B cell (primary cell): ENCODE measurements around the gene BTBD8. TPM values are rescaled to one million over a fixed set of nuclear protein-coding genes. Genes with fewer than 3 reads are reported as not detected.

Experiments
- ATAC-seq: fragments of 200-7000 bp; cut with Tn5 transposase; one replicate; pipeline ENCODE4 v1.10.0; 2021; ENCODE audit warnings: low read depth, mild to moderate bottlenecking, moderate number of reproducible peaks, moderate library complexity
- CTCF ChIA-PET: fragments of 350-600 bp; sonication (Branson Sonifier 250); formaldehyde crosslinking; loops from one replicate; lab custom pipeline; 2021; ENCODE audit warnings: antibody characterized with exemption, inconsistent platforms; lab: Charles Lee
- POLR2A ChIA-PET: fragments of 350-600 bp; sonication (Branson Sonifier 250); formaldehyde crosslinking; loops from one replicate; lab custom pipeline; 2021; ENCODE audit warnings: antibody characterized with exemption; lab: Charles Lee
- DNase-seq: peaks from one replicate; pipeline ENCODE4 v3.0.0; 2013
- H2AFZ ChIP-seq: 2 replicates; pipeline ENCODE4 v1.6.1; 2012; ENCODE audit warnings: mild to moderate bottlenecking, low read depth, low read length; ENCODE audit not compliant: insufficient read depth, poor library complexity, severe bottlenecking
- H3K27ac ChIP-seq, 2 donors: 1 replicate in 1 of 2; 2 replicates in 1 of 2; pipeline ENCODE4 v1.5.1; 2012 to 2013; ENCODE audit warnings: low read length in 2 of 2, mild to moderate bottlenecking in 2 of 2, moderate library complexity in 1 of 2
- H3K27me3 ChIP-seq, 4 experiments: fragments of 200-600 bp in 1 of 4; sonication (generic) in 1 of 4; replicated peaks in 1 of 4; 1 replicate in 2 of 4; 2 replicates in 2 of 4; pipeline versions ENCODE4 v1.6.1 to v1.7.0; 2013 to 2016; ENCODE audit warnings: low read length in 3 of 4, mild to moderate bottlenecking in 2 of 4, mixed read lengths in 1 of 4, moderate library complexity in 1 of 4; ENCODE audit not compliant: insufficient read depth in 4 of 4, control insufficient read depth in 3 of 4; ENCODE audit errors: control extremely low read depth in 1 of 4
- H3K36me3 ChIP-seq, 2 experiments: replicated peaks in 1 of 2; 1 replicate in 1 of 2; 2 replicates in 1 of 2; pipeline versions ENCODE4 v1.6.1 to v1.7.1; 2013; ENCODE audit warnings: low read length in 1 of 2; ENCODE audit not compliant: insufficient read depth in 2 of 2, control insufficient read depth in 1 of 2; ENCODE audit errors: control extremely low read depth in 1 of 2, extremely low read depth in 1 of 2
- H3K4me1 ChIP-seq, 2 donors: fragments of 200-600 bp in 1 of 2; sonication (generic) in 1 of 2; 1 replicate in 1 of 2; 2 replicates in 1 of 2; pipeline versions ENCODE4 v1.5.1 to v1.6.1; 2013 to 2017; ENCODE audit warnings: low read length in 2 of 2; ENCODE audit not compliant: control insufficient read depth in 2 of 2, insufficient read depth in 2 of 2
- H3K4me2 ChIP-seq: replicated peaks from 2 replicates; pipeline ENCODE3; 2012; ENCODE audit warnings: mild to moderate bottlenecking, low read depth, low read length; ENCODE audit not compliant: poor library complexity, severe bottlenecking
- H3K4me3 ChIP-seq, 5 experiments: fragments of 200-600 bp in 1 of 5; sonication (generic) in 1 of 5; 1 replicate in 3 of 5; 2 replicates in 2 of 5; pipeline versions ENCODE4 v1.5.1 to v1.7.0; 2011 to 2016; ENCODE audit warnings: low read length in 4 of 5, mild to moderate bottlenecking in 4 of 5, low read depth in 2 of 5, control low read depth in 1 of 5, moderate library complexity in 1 of 5; ENCODE audit not compliant: insufficient read depth in 1 of 5; ENCODE audit errors: control extremely low read depth in 1 of 5, extremely low read depth in 1 of 5
- H3K79me2 ChIP-seq: fragments of 200-600 bp; sonication (generic); one replicate; pipeline ENCODE4 v1.6.0; 2016; ENCODE audit warnings: low read length; ENCODE audit not compliant: control insufficient read depth, insufficient read depth
- H3K9ac ChIP-seq: fragments of 200-600 bp; sonication (generic); 2 replicates; pipeline ENCODE4 v1.6.1; 2017; ENCODE audit warnings: mild to moderate bottlenecking, low read length, moderate library complexity
- H3K9me3 ChIP-seq, 3 donors: one replicate each; pipeline versions ENCODE4 v1.6.1 to v1.7.1; 2013; ENCODE audit warnings: low read length in 2 of 3; ENCODE audit not compliant: control insufficient read depth in 2 of 3, insufficient read depth in 1 of 3; ENCODE audit errors: control extremely low read depth in 1 of 3
- H4K20me1 ChIP-seq: 2 replicates; pipeline ENCODE4 v1.6.0; 2012; ENCODE audit warnings: mild to moderate bottlenecking, low read length; ENCODE audit not compliant: insufficient read depth, control insufficient read depth, poor library complexity, severe bottlenecking
- H3K27ac Mint-ChIP-seq: one replicate; pipeline ENCODE4 v1.8.0; 2021; ENCODE audit warnings: mixed read lengths
- H3K27me3 Mint-ChIP-seq: one replicate; pipeline ENCODE4 v1.8.0; 2021; ENCODE audit warnings: mixed read lengths
- H3K4me1 Mint-ChIP-seq: one replicate; pipeline ENCODE4 v1.8.0; 2021; ENCODE audit warnings: mixed read lengths
- H3K4me3 Mint-ChIP-seq: one replicate; pipeline ENCODE4 v1.8.0; 2021; ENCODE audit warnings: mixed read lengths
- H3K9me3 Mint-ChIP-seq: one replicate; pipeline ENCODE4 v1.8.0; 2022; ENCODE audit warnings: mixed read lengths; ENCODE audit not compliant: insufficient read depth
- EZH2 ChIP-seq: IDR thresholded peaks from 2 replicates; pipeline ENCODE4 v1.6.1; 2012; ENCODE audit warnings: borderline replicate concordance, low read depth, mild to moderate bottlenecking, moderate library complexity, low read length; ENCODE audit not compliant: insufficient read depth, poor library complexity, severe bottlenecking
- WGBS: methylation state at CpG from one replicate; pipeline ENCODE4 v1.1.5; 2013; ENCODE audit warnings: missing lambda C conversion rate; ENCODE audit not compliant: insufficient coverage; 5-methylcytosine and 5-hydroxymethylcytosine counted together
- intact Hi-C: fragments of 100-400 bp; cut with micrococcal nuclease; formaldehyde crosslinking; loops from one replicate; pipeline ENCODE4 v1.10.0; 2022
- polyA plus RNA-seq: library from polyadenylated mRNA; depleted of rRNA; stranded (reverse); fragments of >200 nt; gene quantifications from 2 replicates; pipeline ENCODE4 v1.2.3, GENCODE V29; 2012
- total RNA-seq, 2 donors: library from RNA; stranded (reverse); fragments of 120-200 nt in 1 of 2; gene quantifications; 1 replicate in 1 of 2; 2 replicates in 1 of 2; pipeline versions ENCODE4 v1.2.3 to v1.2.4, GENCODE V29; 2013 to 2022
- TF ChIP-seq, protein P1 (sequence below): fragments of 200-600 bp; IDR thresholded peaks from one replicate; pipeline ENCODE4 v1.8.0; 2022; ENCODE audit warnings: antibody characterized with exemption, mild to moderate bottlenecking

BTBD8 gene
- total and polyA plus RNA-seq, 2 donors (not counting 1 experiment from before 2014, with no cell fraction given) = 0.46 to 1.9 TPM

DNA sequence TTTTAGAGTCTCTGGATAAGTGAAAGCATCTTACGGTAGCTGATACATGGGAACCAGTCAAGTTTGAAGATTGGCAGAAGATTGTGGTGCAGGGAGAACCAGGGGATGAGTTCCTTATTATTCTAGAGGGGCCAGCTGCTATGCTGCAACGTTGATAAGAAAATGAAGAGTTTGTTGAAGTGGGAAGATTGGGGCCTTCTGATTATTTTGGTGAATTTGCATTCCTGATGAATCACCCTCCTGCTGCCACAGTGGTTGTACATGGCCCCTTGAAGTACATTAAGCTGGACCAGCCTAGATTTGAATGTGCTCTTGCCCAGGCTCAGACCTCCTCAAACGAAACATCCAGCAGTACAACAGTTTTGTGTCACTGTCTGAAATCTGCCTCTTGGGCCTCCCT, 45.9 kb downstream of the BTBD8 start:
- Histone ChIP-seq H2AFZ (no peak overlapping the region), H3K27me3 (no peaks in the 10 kb centered on the region), H4K20me1 (no peaks in the 10 kb centered on the region), H3K36me3 (no peaks in the 10 kb centered on the region), H3K4me1 (no peaks in the 10 kb centered on the region), H3K4me3 (no peak overlapping the region), H3K4me2 (no peak overlapping the region), H3K9me3 (no peaks in the 10 kb centered on the region), H3K27ac (no peak overlapping the region), H3K79me2 (no peaks in the 10 kb centered on the region), H3K9ac (no peak overlapping the region)
- Mint-ChIP-seq H3K27ac (no peak overlapping the region), H3K4me3 (no peak overlapping the region), H3K9me3 (no peaks in the 10 kb centered on the region), H3K27me3 (no peaks in the 10 kb centered on the region), H3K4me1 (no peaks in the 10 kb centered on the region)
- DNase-seq = no peak
- no peak for TF ChIP-seq EZH2
- TF ChIP-seq, protein P1, sequence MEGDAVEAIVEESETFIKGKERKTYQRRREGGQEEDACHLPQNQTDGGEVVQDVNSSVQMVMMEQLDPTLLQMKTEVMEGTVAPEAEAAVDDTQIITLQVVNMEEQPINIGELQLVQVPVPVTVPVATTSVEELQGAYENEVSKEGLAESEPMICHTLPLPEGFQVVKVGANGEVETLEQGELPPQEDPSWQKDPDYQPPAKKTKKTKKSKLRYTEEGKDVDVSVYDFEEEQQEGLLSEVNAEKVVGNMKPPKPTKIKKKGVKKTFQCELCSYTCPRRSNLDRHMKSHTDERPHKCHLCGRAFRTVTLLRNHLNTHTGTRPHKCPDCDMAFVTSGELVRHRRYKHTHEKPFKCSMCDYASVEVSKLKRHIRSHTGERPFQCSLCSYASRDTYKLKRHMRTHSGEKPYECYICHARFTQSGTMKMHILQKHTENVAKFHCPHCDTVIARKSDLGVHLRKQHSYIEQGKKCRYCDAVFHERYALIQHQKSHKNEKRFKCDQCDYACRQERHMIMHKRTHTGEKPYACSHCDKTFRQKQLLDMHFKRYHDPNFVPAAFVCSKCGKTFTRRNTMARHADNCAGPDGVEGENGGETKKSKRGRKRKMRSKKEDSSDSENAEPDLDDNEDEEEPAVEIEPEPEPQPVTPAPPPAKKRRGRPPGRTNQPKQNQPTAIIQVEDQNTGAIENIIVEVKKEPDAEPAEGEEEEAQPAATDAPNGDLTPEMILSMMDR = no peak
- intact Hi-C loops = no loop called here
- ChIA-PET CTCF (no interaction called here), POLR2A (interaction anchor here (0.6 kb wide), 1 partner anchor 1784 kb away, joined by 3 read pairs; no protein-coding TSS in a partner anchor)
- ATAC-seq = no peak
- 97% methylated on average over 3 of the region's 3 CpGs for WGBS

GRCh38 chr1:92134331-92134730, 54.2 kb downstream of the BTBD8 start:
- TF ChIP-seq, protein P1 = no peak
- TF ChIP-seq EZH2 = no peak
- no peak overlapping the region for H3K9ac ChIP-seq
- no peak overlapping the region for H3K27ac ChIP-seq

More at GRCh38 chr1:92134331-92134730, 54.2 kb downstream of the BTBD8 start:
- no peaks in the 10 kb centered on the region for H3K4me1 Mint-ChIP-seq
- no peak overlapping the region for H3K27ac Mint-ChIP-seq
- Histone ChIP-seq H3K4me3 (no peak overlapping the region), H3K4me1 (no peaks in the 10 kb centered on the region), H4K20me1 (no peaks in the 10 kb centered on the region), H3K79me2 (no peaks in the 10 kb centered on the region), H3K4me2 (no peak overlapping the region), H3K27me3 (no peaks in the 10 kb centered on the region), H3K9me3 (no peaks in the 10 kb centered on the region), H2AFZ (no peak overlapping the region), H3K36me3 (no peaks in the 10 kb centered on the region)
- H3K27me3 Mint-ChIP-seq = no peaks in the 10 kb centered on the region
- ATAC-seq = no peak
- ChIA-PET CTCF (no interaction called here), POLR2A (no interaction called here)
- no peaks in the 10 kb centered on the region for H3K9me3 Mint-ChIP-seq
- no peak overlapping the region for H3K4me3 Mint-ChIP-seq
- intact Hi-C loops = no loop called here
- no peak for DNase-seq
